Tibial nerve (tissue), 3 donors: ENCODE measurements around the gene IL36A.

Experiments used
- POLR2A ChIP-seq, 2 donors: fragments of 450-650 bp; IDR thresholded peaks; one replicate each; pipeline ENCODE4 v1.6.1; 2017; ENCODE audit warnings: antibody characterized with exemption in 2 of 2, mild to moderate bottlenecking in 2 of 2, moderate library complexity in 2 of 2
- TF ChIP-seq, protein P1 (sequence below), 5 experiments: fragments of 200-600 bp in 3 of 5; fragments of 450-650 bp in 2 of 5; sonication (generic) in 3 of 5; IDR thresholded peaks; one replicate each; pipeline ENCODE4 v1.5.1; 2016 to 2019; ENCODE audit warnings: antibody characterized with exemption in 5 of 5, mild to moderate bottlenecking in 3 of 5, moderate library complexity in 2 of 5

- TF ChIP-seq, protein P1, sequence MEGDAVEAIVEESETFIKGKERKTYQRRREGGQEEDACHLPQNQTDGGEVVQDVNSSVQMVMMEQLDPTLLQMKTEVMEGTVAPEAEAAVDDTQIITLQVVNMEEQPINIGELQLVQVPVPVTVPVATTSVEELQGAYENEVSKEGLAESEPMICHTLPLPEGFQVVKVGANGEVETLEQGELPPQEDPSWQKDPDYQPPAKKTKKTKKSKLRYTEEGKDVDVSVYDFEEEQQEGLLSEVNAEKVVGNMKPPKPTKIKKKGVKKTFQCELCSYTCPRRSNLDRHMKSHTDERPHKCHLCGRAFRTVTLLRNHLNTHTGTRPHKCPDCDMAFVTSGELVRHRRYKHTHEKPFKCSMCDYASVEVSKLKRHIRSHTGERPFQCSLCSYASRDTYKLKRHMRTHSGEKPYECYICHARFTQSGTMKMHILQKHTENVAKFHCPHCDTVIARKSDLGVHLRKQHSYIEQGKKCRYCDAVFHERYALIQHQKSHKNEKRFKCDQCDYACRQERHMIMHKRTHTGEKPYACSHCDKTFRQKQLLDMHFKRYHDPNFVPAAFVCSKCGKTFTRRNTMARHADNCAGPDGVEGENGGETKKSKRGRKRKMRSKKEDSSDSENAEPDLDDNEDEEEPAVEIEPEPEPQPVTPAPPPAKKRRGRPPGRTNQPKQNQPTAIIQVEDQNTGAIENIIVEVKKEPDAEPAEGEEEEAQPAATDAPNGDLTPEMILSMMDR (IDR thresholded peaks at IDR 0.05): no peak
- TF ChIP-seq POLR2A (IDR thresholded peaks at IDR 0.05): no peak
Observed at GRCh38 chr2:112957511-112957910, 47.7 kb upstream of the IL36A start.
